ENCODE results near the gene DLL3. TPM values are rescaled to one million over a fixed set of nuclear protein-coding genes. Genes with fewer than 3 reads are reported as not detected.

DLL3 gene
- total RNA-seq, 1 experiment from 2014 or later = 2.7 TPM

- ChIA-PET CTCF (interaction anchor here (0.7 to 1.5 kb wide), 6 partner anchors 16 to 93 kb away, joined by 3 to 17 read pairs (median 6); no protein-coding TSS in a partner anchor), POLR2A (interaction anchor here (0.6 kb wide), 1 partner anchor 97 kb away, joined by 3 read pairs; the partner anchor contains the start of gene RPS16)
- no peaks in the 10 kb centered on the region for H3K27me3 Mint-ChIP-seq (ENCODE audit: insufficient read depth, unreplicated experiment)
- peaks cover 10% of the 10 kb centered on the region for H3K36me3 Mint-ChIP-seq (ENCODE audit: insufficient read depth, unreplicated experiment)
- no peak for TF ChIP-seq CTCF (IDR thresholded peaks at IDR 0.05; ENCODE audit: insufficient read depth in 1 of 2, low read depth in 1 of 2, low read length in 1 of 2, severe bottlenecking in 1 of 2, unreplicated experiment in 1 of 2)
- H3K9me3 Mint-ChIP-seq (ENCODE audit: unreplicated experiment) = no peaks in the 10 kb centered on the region
- no peaks in the 10 kb centered on the region for H3K4me1 ChIP-seq
- H3K4me3 Mint-ChIP-seq (ENCODE audit: unreplicated experiment) = peak overlapping the region; percentile 77
- no peaks in the 10 kb centered on the region for H3K36me3 ChIP-seq (ENCODE audit: control insufficient read depth, insufficient read depth, low read length)
- H3K27ac Mint-ChIP-seq (ENCODE audit: unreplicated experiment) = no peak overlapping the region
- H3K4me3 ChIP-seq (ENCODE audit: low read depth, low read length) = no peak overlapping the region
- no peaks in the 10 kb centered on the region for H3K9me3 ChIP-seq
- BruUV-seq (replicated peaks) = no TSS peak
- intact Hi-C loops (cut with micrococcal nuclease; ENCODE audit: unreplicated experiment) = no loop called here
- H3K27me3 ChIP-seq (replicated peaks; ENCODE audit: control insufficient read depth, insufficient read depth, low read length) = no peaks in the 10 kb centered on the region
- peaks cover 2% of the 10 kb centered on the region for H3K4me1 Mint-ChIP-seq (ENCODE audit: low read depth, unreplicated experiment)
- DNase-seq = no peak
Measured at GRCh38 chr19:39533003-39533512, 34.3 kb downstream of the DLL3 start.

GRCh38 chr19:39533791-39534190 is 35.0 kb downstream of the DLL3 start:
- no peaks in the 10 kb centered on the region for H3K27me3 Mint-ChIP-seq (ENCODE audit: insufficient read depth, unreplicated experiment)
- no TSS peak for BruUV-seq (replicated peaks)
- POLR2A ChIA-PET = interaction anchor here (0.6 kb wide), 1 partner anchor 98 kb away, joined by 3 read pairs; the partner anchor contains the start of gene RPS16
- intact Hi-C loops (cut with micrococcal nuclease; ENCODE audit: unreplicated experiment) = no loop called here
- CTCF ChIA-PET = interaction anchor here (0.5 to 1.6 kb wide), 6 partner anchors 31 to 93 kb away, joined by 3 to 21 read pairs (median 6); partner anchors contain the start of gene DLL3
- Histone ChIP-seq H3K27me3 (replicated peaks; ENCODE audit: control insufficient read depth, insufficient read depth, low read length) (no peaks in the 10 kb centered on the region), H3K4me1 (peaks cover 6% of the 10 kb centered on the region; the same call in 1 of the 2 replicates), H3K9me3 (no peaks in the 10 kb centered on the region), H3K36me3 (ENCODE audit: control insufficient read depth, insufficient read depth, low read length) (no peaks in the 10 kb centered on the region), H3K4me3 (ENCODE audit: low read depth, low read length) (no peak overlapping the region)
- H3K9me3 Mint-ChIP-seq (ENCODE audit: unreplicated experiment) = no peaks in the 10 kb centered on the region
- peaks cover 10% of the 10 kb centered on the region for H3K4me1 Mint-ChIP-seq (ENCODE audit: low read depth, unreplicated experiment)
- no peak overlapping the region for H3K27ac Mint-ChIP-seq (ENCODE audit: unreplicated experiment)
- no peak overlapping the region for H3K4me3 Mint-ChIP-seq (ENCODE audit: unreplicated experiment)
- DNase-seq = peak in 1 of 2 experiments; percentile 10
- no peak for TF ChIP-seq CTCF (IDR thresholded peaks at IDR 0.05; ENCODE audit: insufficient read depth in 1 of 2, low read depth in 1 of 2, low read length in 1 of 2, severe bottlenecking in 1 of 2, unreplicated experiment in 1 of 2)
- peaks cover 13% of the 10 kb centered on the region for H3K36me3 Mint-ChIP-seq (ENCODE audit: insufficient read depth, unreplicated experiment)

GRCh38 chr19:39539165-39539517 is 40.4 kb downstream of the DLL3 start:
- POLR2A ChIA-PET = interaction anchor here (0.6 to 1.9 kb wide), 2 partner anchors 103 to 887 kb away, joined by 4 to 11 read pairs; partner anchors contain the start of gene RPS16
- Histone ChIP-seq H3K4me3 (ENCODE audit: low read depth, low read length) (peak overlapping the region; percentile 82), H3K9me3 (no peaks in the 10 kb centered on the region), H3K36me3 (ENCODE audit: control insufficient read depth, insufficient read depth, low read length) (no peaks in the 10 kb centered on the region), H3K27me3 (replicated peaks; ENCODE audit: control insufficient read depth, insufficient read depth, low read length) (no peaks in the 10 kb centered on the region), H3K4me1 (peaks cover 8% of the 10 kb centered on the region; the same call in 1 of the 2 replicates)
- no peak for TF ChIP-seq CTCF (IDR thresholded peaks at IDR 0.05; ENCODE audit: insufficient read depth in 1 of 2, low read depth in 1 of 2, low read length in 1 of 2, severe bottlenecking in 1 of 2, unreplicated experiment in 1 of 2)
- Mint-ChIP-seq H3K4me3 (ENCODE audit: unreplicated experiment) (peak overlapping the region; percentile 90), H3K27ac (ENCODE audit: unreplicated experiment) (peak overlapping the region; percentile 34), H3K9me3 (ENCODE audit: unreplicated experiment) (no peaks in the 10 kb centered on the region), H3K27me3 (ENCODE audit: insufficient read depth, unreplicated experiment) (peaks cover 4% of the 10 kb centered on the region), H3K36me3 (ENCODE audit: insufficient read depth, unreplicated experiment) (peaks cover 18% of the 10 kb centered on the region), H3K4me1 (ENCODE audit: low read depth, unreplicated experiment) (peaks cover 15% of the 10 kb centered on the region)
- CTCF ChIA-PET = interaction anchor here (1.0 to 2.3 kb wide), 3 partner anchors 41 to 103 kb away, joined by 3 to 10 read pairs (median 8); partner anchors contain the start of gene RPS16
- intact Hi-C loops (cut with micrococcal nuclease; ENCODE audit: unreplicated experiment) = no loop called here
- peak in 1 of 2 experiments; percentile 28 for DNase-seq
- BruUV-seq (replicated peaks) = no TSS peak
